ENCODE results near the gene PKDCC. TPM values are rescaled to one million over a fixed set of nuclear protein-coding genes. Genes with fewer than 3 reads are reported as not detected.

The PKDCC gene
- polyA plus RNA-seq (2013, experiment 1 of 2), result 4.4 TPM
- polyA plus RNA-seq (2013, experiment 2 of 2), result 4.6 TPM

DNA sequence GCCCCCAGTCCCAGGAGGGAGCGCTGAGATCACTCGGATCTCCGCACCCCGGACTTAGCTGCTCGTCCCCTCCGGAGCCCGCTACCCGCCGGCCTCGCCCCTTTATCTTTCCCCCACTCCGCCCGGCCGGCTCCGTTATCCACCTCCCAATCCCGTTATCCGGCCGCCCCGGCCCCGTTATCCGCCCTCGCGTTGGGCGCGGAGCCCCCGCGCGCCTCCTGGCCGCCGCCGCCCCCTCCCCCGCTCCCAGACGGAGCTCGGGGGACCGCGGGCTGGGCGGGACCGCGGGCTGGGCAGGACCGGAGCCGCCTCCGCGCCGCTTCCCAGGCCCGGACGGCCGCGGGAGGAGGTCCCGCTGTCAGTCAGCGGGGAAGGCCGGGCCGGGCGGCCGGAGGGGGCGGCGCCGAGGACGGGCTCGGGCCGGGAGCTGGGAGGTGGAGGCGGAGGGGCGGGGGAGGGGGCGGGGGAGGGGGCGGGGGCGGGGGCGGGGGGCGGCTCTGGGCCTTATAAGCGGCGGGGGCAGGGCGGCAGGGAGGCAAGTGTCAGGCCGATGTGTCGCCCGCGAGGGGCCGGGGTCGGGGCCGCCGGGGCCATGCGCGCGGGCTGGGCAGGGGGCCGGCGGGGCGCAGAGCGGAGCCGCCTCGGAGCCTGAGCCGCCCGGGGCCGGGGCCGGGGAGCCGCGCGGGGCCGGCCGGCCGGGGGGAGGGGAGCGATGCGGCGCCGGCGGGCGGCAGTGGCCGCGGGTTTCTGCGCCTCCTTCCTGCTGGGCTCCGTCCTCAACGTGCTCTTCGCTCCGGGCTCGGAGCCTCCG lies at the start of gene PKDCC:
Gene PKDCC, plus strand, starts transcription at position 534 of the 811 bp plus-strand sequence. Its CDS starts 179 bp downstream, at position 713.
- H3K4ac ChIP-seq (ENCODE audit: low read depth, low read length), result peak within 1 kb of the TSS; percentile 84
- H3K23ac ChIP-seq (ENCODE audit: low read length), result no peak within 1 kb of the TSS
- peak within 1 kb of the TSS; percentile 71 for H2AK5ac ChIP-seq (ENCODE audit: low read length)
- no peak within 1 kb of the TSS for H4K8ac ChIP-seq (ENCODE audit: low read depth, low read length)
- H3K56ac ChIP-seq (ENCODE audit: low read length), result peak within 1 kb of the TSS; percentile 97
- H3K4me1 ChIP-seq (ENCODE audit: control insufficient read depth, low read depth, low read length), result peaks cover 23% of the 10 kb centered on the region
- peaks cover 4% of the 10 kb centered on the region for H3K27me3 ChIP-seq (ENCODE audit: insufficient read depth, low read length, poor library complexity)
- peak within 1 kb of the TSS; percentile 94 for H2BK5ac ChIP-seq (ENCODE audit: low read length)
- H3K4me3 ChIP-seq (ENCODE audit: low read length), result peak within 1 kb of the TSS; percentile 56
- H3K4me2 ChIP-seq (ENCODE audit: low read length), result peak within 1 kb of the TSS; percentile 99
- peak within 1 kb of the TSS; percentile 66 for H2BK120ac ChIP-seq (ENCODE audit: low read depth, low read length)
- peak within 1 kb of the TSS; percentile 89 for H3K9ac ChIP-seq (ENCODE audit: low read length)
- H4K5ac ChIP-seq (ENCODE audit: low read length), result no peak within 1 kb of the TSS
- H3K27ac ChIP-seq (ENCODE audit: low read depth, low read length), result peak within 1 kb of the TSS; percentile 77
- no peaks in the 10 kb centered on the region for H3K36me3 ChIP-seq (ENCODE audit: control insufficient read depth, insufficient read depth, low read length)
- H2BK15ac ChIP-seq (replicated peaks; ENCODE audit: low read depth), result no peak within 1 kb of the TSS
- peaks cover 7% of the 10 kb centered on the region for H3K79me1 ChIP-seq (ENCODE audit: low read length)
- H3K79me2 ChIP-seq (ENCODE audit: control insufficient read depth, insufficient read depth, low read length), result peaks cover 2% of the 10 kb centered on the region
- DNase-seq, result peak; percentile 89
- H3K18ac ChIP-seq (ENCODE audit: low read length), result peak within 1 kb of the TSS; percentile 98
- no CpG with 5 or more reads among the region's 111 CpGs for WGBS (ENCODE audit: extremely low coverage, insufficient coverage, low lambda C conversion rate)

DNA sequence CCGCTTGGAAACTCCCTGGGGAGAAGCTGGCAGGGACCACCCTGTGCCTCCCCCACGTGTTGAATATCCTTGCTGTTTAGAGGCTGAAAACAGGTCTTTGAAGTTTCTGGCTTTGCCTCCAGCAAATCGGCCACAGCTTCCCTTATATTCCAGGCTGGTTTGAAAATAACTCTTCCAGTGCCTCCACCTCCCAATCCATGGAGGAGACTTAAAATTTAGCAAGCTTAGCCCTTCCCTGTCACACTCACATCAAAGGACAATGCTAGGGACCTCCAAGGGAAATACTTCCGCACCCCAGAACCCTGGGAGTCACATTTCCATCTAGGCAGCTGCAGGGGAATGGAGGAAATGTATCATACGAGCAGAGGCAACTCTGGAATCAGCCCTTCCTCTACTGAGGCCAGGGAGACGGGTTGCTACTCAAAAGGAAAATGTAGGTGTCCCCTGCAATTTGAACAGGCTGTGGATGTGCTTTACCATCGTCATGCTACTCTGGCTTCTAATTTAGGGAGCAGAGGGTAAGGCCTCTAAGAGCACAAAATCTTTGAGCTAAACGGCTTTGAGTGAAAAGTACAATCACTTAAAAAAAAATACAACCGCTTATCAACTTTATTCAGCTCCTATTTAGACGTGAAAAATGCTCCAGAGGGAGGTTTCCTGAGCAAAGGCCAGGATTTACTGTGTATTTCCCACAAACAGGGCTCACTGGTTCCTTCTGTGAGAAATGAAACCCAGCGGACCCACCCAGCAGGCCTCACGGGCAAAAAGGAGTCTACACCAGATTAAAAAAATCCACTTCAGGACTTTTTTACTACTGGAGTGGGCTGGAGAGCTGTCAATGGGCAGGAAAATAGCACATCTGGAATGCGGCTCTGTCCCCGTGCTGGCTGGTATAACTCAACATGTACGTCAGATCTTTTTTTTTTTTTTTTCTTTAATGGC lies 49.4 kb upstream of the PKDCC start:
- H2BK15ac ChIP-seq (replicated peaks; ENCODE audit: low read depth), result no peak overlapping the region
- H4K8ac ChIP-seq (ENCODE audit: low read depth, low read length), result no peak overlapping the region
- H3K9ac ChIP-seq (ENCODE audit: low read length), result no peak overlapping the region
- H3K23ac ChIP-seq (ENCODE audit: low read length), result no peak overlapping the region
- H2AK5ac ChIP-seq (ENCODE audit: low read length), result no peak overlapping the region
- H3K79me2 ChIP-seq (ENCODE audit: control insufficient read depth, insufficient read depth, low read length), result no peaks in the 10 kb centered on the region
- DNase-seq, result no peak
- H3K4me2 ChIP-seq (ENCODE audit: low read length), result no peak overlapping the region
- no peaks in the 10 kb centered on the region for H3K27me3 ChIP-seq (ENCODE audit: insufficient read depth, low read length, poor library complexity)
- no peak overlapping the region for H3K27ac ChIP-seq (ENCODE audit: low read depth, low read length)
- WGBS (ENCODE audit: extremely low coverage, insufficient coverage, low lambda C conversion rate), result no CpG with 5 or more reads among the region's 15 CpGs
- no peak overlapping the region for H3K56ac ChIP-seq (ENCODE audit: low read length)
- no peak overlapping the region for H2BK5ac ChIP-seq (ENCODE audit: low read length)
- H3K36me3 ChIP-seq (ENCODE audit: control insufficient read depth, insufficient read depth, low read length), result no peaks in the 10 kb centered on the region
- peaks cover under 1% of the 10 kb centered on the region for H3K4me1 ChIP-seq (ENCODE audit: control insufficient read depth, low read depth, low read length)
- no peaks in the 10 kb centered on the region for H3K79me1 ChIP-seq (ENCODE audit: low read length)
- H3K18ac ChIP-seq (ENCODE audit: low read length), result no peak overlapping the region
- no peak overlapping the region for H4K5ac ChIP-seq (ENCODE audit: low read length)
- no peak overlapping the region for H3K4ac ChIP-seq (ENCODE audit: low read depth, low read length)
- no peak overlapping the region for H3K4me3 ChIP-seq (ENCODE audit: low read length)
- H2BK120ac ChIP-seq (ENCODE audit: low read depth, low read length), result no peak overlapping the region

GRCh38 chr2:41999128-41999480 lies 48.7 kb upstream of the PKDCC start:
- H3K4me1 ChIP-seq (ENCODE audit: control insufficient read depth, low read depth, low read length), result no peaks in the 10 kb centered on the region
- no peak overlapping the region for H2AK5ac ChIP-seq (ENCODE audit: low read length)
- no peaks in the 10 kb centered on the region for H3K36me3 ChIP-seq (ENCODE audit: control insufficient read depth, insufficient read depth, low read length)
- H3K79me2 ChIP-seq (ENCODE audit: control insufficient read depth, insufficient read depth, low read length), result no peaks in the 10 kb centered on the region
- no peak for DNase-seq
- no peak overlapping the region for H2BK5ac ChIP-seq (ENCODE audit: low read length)
- no CpG with 5 or more reads among the region's 1 CpG for WGBS (ENCODE audit: extremely low coverage, insufficient coverage, low lambda C conversion rate)
- H3K4me3 ChIP-seq (ENCODE audit: low read length), result no peak overlapping the region
- no peak overlapping the region for H2BK15ac ChIP-seq (replicated peaks; ENCODE audit: low read depth)
- H4K5ac ChIP-seq (ENCODE audit: low read length), result no peak overlapping the region
- no peaks in the 10 kb centered on the region for H3K79me1 ChIP-seq (ENCODE audit: low read length)
- H3K4ac ChIP-seq (ENCODE audit: low read depth, low read length), result no peak overlapping the region
- no peak overlapping the region for H3K56ac ChIP-seq (ENCODE audit: low read length)
- H3K4me2 ChIP-seq (ENCODE audit: low read length), result no peak overlapping the region
- no peak overlapping the region for H2BK120ac ChIP-seq (ENCODE audit: low read depth, low read length)
- no peak overlapping the region for H3K18ac ChIP-seq (ENCODE audit: low read length)
- no peak overlapping the region for H3K9ac ChIP-seq (ENCODE audit: low read length)
- H3K27me3 ChIP-seq (ENCODE audit: insufficient read depth, low read length, poor library complexity), result no peaks in the 10 kb centered on the region
- no peak overlapping the region for H3K23ac ChIP-seq (ENCODE audit: low read length)
- H4K8ac ChIP-seq (ENCODE audit: low read depth, low read length), result no peak overlapping the region
- H3K27ac ChIP-seq (ENCODE audit: low read depth, low read length), result no peak overlapping the region

GRCh38 chr2:41999592-42000281 lies 48.1 kb upstream of the PKDCC start:
- Histone ChIP-seq H3K23ac (ENCODE audit: low read length) (no peak overlapping the region), H3K27ac (ENCODE audit: low read depth, low read length) (no peak overlapping the region), H3K4me3 (ENCODE audit: low read length) (no peak overlapping the region), H4K8ac (ENCODE audit: low read depth, low read length) (no peak overlapping the region), H3K9ac (ENCODE audit: low read length) (no peak overlapping the region), H3K18ac (ENCODE audit: low read length) (no peak overlapping the region), H3K56ac (ENCODE audit: low read length) (no peak overlapping the region), H2AK5ac (ENCODE audit: low read length) (no peak overlapping the region), H4K5ac (ENCODE audit: low read length) (no peak overlapping the region), H2BK5ac (ENCODE audit: low read length) (no peak overlapping the region), H3K27me3 (ENCODE audit: insufficient read depth, low read length, poor library complexity) (no peaks in the 10 kb centered on the region), H3K79me1 (ENCODE audit: low read length) (no peaks in the 10 kb centered on the region), H2BK120ac (ENCODE audit: low read depth, low read length) (no peak overlapping the region), H2BK15ac (replicated peaks; ENCODE audit: low read depth) (no peak overlapping the region), H3K79me2 (ENCODE audit: control insufficient read depth, insufficient read depth, low read length) (no peaks in the 10 kb centered on the region), H3K36me3 (ENCODE audit: control insufficient read depth, insufficient read depth, low read length) (no peaks in the 10 kb centered on the region), H3K4me2 (ENCODE audit: low read length) (no peak overlapping the region), H3K4me1 (ENCODE audit: control insufficient read depth, low read depth, low read length) (no peaks in the 10 kb centered on the region), H3K4ac (ENCODE audit: low read depth, low read length) (no peak overlapping the region)
- 100% methylated on average over 1 of the region's 9 CpGs for WGBS (ENCODE audit: extremely low coverage, insufficient coverage, low lambda C conversion rate)
- no peak for DNase-seq

GRCh38 chr2:42001711-42002201 lies 46.1 kb upstream of the PKDCC start:
- Histone ChIP-seq H2AK5ac (ENCODE audit: low read length) (no peak overlapping the region), H3K27ac (ENCODE audit: low read depth, low read length) (no peak overlapping the region), H3K9ac (ENCODE audit: low read length) (no peak overlapping the region), H4K8ac (ENCODE audit: low read depth, low read length) (no peak overlapping the region), H4K5ac (ENCODE audit: low read length) (no peak overlapping the region), H2BK5ac (ENCODE audit: low read length) (no peak overlapping the region), H2BK15ac (replicated peaks; ENCODE audit: low read depth) (no peak overlapping the region), H3K56ac (ENCODE audit: low read length) (no peak overlapping the region), H3K4me3 (ENCODE audit: low read length) (no peak overlapping the region), H3K23ac (ENCODE audit: low read length) (no peak overlapping the region), H2BK120ac (ENCODE audit: low read depth, low read length) (no peak overlapping the region), H3K4me2 (ENCODE audit: low read length) (no peak overlapping the region), H3K79me2 (ENCODE audit: control insufficient read depth, insufficient read depth, low read length) (no peaks in the 10 kb centered on the region), H3K18ac (ENCODE audit: low read length) (no peak overlapping the region), H3K79me1 (ENCODE audit: low read length) (no peaks in the 10 kb centered on the region), H3K4ac (ENCODE audit: low read depth, low read length) (no peak overlapping the region), H3K36me3 (ENCODE audit: control insufficient read depth, insufficient read depth, low read length) (no peaks in the 10 kb centered on the region), H3K4me1 (ENCODE audit: control insufficient read depth, low read depth, low read length) (no peaks in the 10 kb centered on the region), H3K27me3 (ENCODE audit: insufficient read depth, low read length, poor library complexity) (no peaks in the 10 kb centered on the region)
- WGBS (ENCODE audit: extremely low coverage, insufficient coverage, low lambda C conversion rate), result no CpG with 5 or more reads among the region's 21 CpGs
- DNase-seq, result no peak
